HAP-1 (cell line): ENCODE measurements around the gene PLS1.

Source experiments
- DNase-seq, 2 experiments: peaks; one replicate each; pipeline ENCODE4 v3.0.0-alpha.2; 2016 to 2020; ENCODE audit warnings: low spot score in 2 of 2
- H3K27me3 ChIP-seq: fragments of 250-450 bp; sonication (Bioruptor Pico); 2 replicates; pipeline ENCODE4 v1.5.1; 2020; ENCODE audit warnings: low read depth, mild to moderate bottlenecking, moderate library complexity
- H3K36me3 ChIP-seq: fragments of 250-450 bp; sonication (Bioruptor Pico); replicated peaks from 2 replicates; pipeline ENCODE4 v1.5.1; 2020; ENCODE audit warnings: mild to moderate bottlenecking
- H3K4me1 ChIP-seq: fragments of 250-450 bp; sonication (Bioruptor Pico); 2 replicates; pipeline ENCODE4 v1.5.1; 2020; ENCODE audit warnings: mild to moderate bottlenecking
- H3K4me3 ChIP-seq: fragments of 250-450 bp; sonication (Bioruptor Pico); 2 replicates; pipeline ENCODE4 v1.5.1; 2020; ENCODE audit warnings: mild to moderate bottlenecking, moderate library complexity
- H3K9me3 ChIP-seq: fragments of 250-450 bp; sonication (Bioruptor Pico); 2 replicates; pipeline ENCODE4 v1.5.1; 2020; ENCODE audit warnings: mild to moderate bottlenecking, moderate library complexity
- in situ Hi-C: fragments of 300-500 bp; cut with MboI; formaldehyde crosslinking; loops from 3 replicates; pipeline ENCODE4 v1.14.3; 2020; ENCODE audit warnings: low sequenced_read_pairs, inconsistent platforms, mixed read lengths

The PLS1 gene

DNA sequence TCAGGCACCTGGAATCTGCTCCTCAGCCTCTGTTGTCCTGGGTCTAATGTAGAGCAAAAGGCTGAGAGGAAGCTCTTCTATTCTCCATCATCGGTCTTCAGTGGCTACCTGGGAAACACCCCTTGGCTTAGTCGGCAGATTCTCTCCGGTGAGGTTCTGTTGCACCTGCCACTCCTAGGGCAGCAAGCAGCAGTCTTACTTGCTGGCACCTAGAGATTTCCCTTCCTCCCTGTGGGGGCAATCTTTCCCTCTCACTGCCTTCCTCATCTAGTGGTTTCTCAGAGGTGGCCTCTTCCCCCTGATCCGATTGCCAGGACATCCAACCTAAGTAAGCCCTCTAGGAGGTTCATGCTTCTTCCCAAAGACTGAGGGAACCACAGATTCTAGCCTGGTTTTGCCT, 60.8 kb downstream of the PLS1 start:
- Histone ChIP-seq H3K36me3 (no peaks in the 10 kb centered on the region), H3K27me3 (no peaks in the 10 kb centered on the region), H3K4me3 (no peak overlapping the region), H3K9me3 (no peaks in the 10 kb centered on the region), H3K4me1 (peaks cover 5% of the 10 kb centered on the region; the same call in 1 of the 2 replicates)
- in situ Hi-C loops, result no loop called here
- DNase-seq, result no peak

GRCh38 chr3:142660383-142660782, 64.2 kb downstream of the PLS1 start:
- Histone ChIP-seq H3K4me1 (no peaks in the 10 kb centered on the region; the same call in 1 of the 2 replicates), H3K27me3 (no peaks in the 10 kb centered on the region), H3K36me3 (no peaks in the 10 kb centered on the region), H3K4me3 (no peak overlapping the region), H3K9me3 (no peaks in the 10 kb centered on the region)
- DNase-seq, result no peak
- in situ Hi-C loops, result no loop called here

DNA sequence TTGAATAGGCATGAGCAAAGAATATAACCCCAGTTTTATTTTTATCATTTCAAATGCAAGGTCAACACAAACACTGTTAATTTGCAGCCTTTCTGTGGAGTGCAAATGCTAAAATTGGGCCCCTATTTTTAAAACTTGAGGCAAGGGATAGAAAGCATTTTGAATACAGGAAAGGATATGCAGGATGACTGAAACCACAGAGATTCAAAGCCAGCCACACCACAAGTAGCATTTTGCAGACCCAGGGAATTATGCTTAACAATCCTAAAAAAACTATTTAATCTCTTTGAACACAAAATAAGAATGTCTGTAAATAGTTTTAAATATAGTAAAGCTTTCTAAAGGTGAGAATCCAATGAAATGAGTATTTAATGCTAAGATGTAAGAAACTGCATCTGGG, 64.7 kb downstream of the PLS1 start:
- in situ Hi-C loops, result no loop called here
- no peaks in the 10 kb centered on the region for H3K27me3 ChIP-seq

DNA sequence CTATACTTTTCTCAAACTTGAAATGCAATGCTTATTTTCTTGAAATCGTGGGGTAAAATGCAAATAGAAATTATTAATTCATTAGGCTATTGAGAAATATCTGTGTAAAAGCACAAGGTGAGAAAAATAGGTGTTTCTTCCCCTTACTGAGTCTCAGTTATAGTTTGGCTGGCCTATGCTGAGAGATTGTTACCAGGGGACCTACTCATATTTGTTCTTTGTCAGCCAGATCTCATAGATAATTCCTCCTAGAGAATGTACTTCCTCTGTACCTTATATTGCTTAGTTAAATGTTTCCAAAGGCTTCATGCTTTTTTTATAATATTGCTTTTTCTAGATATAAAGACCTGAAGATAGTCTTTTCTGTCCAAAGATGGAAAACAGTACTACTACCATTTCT, 67.7 kb downstream of the PLS1 start:
- no peaks in the 10 kb centered on the region for H3K9me3 ChIP-seq
- in situ Hi-C loops, result no loop called here
- no peak for DNase-seq
- H3K4me3 ChIP-seq, result no peak overlapping the region
- H3K4me1 ChIP-seq, result no peaks in the 10 kb centered on the region; the same call in 1 of the 2 replicates
- H3K27me3 ChIP-seq, result no peaks in the 10 kb centered on the region
- H3K36me3 ChIP-seq, result 0 out of 2 replicates have a peak, but pooled peaks cover 3% of the 10 kb centered on the region

More for the DNA sequence above, 64.7 kb downstream of the PLS1 start:
- no peak for DNase-seq
- no peaks in the 10 kb centered on the region; the same call in 1 of the 2 replicates for H3K4me1 ChIP-seq
- no peak overlapping the region for H3K4me3 ChIP-seq
- no peaks in the 10 kb centered on the region for H3K36me3 ChIP-seq
- H3K9me3 ChIP-seq, result no peaks in the 10 kb centered on the region

GRCh38 chr3:142664311-142664710, 68.1 kb downstream of the PLS1 start:
- no peaks in the 10 kb centered on the region for H3K9me3 ChIP-seq
- H3K36me3 ChIP-seq, result 0 out of 2 replicates have a peak, but pooled peaks cover 3% of the 10 kb centered on the region
- no peak for DNase-seq
- H3K4me1 ChIP-seq, result no peaks in the 10 kb centered on the region; the same call in 1 of the 2 replicates
- in situ Hi-C loops, result no loop called here
- no peaks in the 10 kb centered on the region for H3K27me3 ChIP-seq
- no peak overlapping the region for H3K4me3 ChIP-seq

- H3K9me3 ChIP-seq, result no peaks in the 10 kb centered on the region
- H3K27me3 ChIP-seq, result no peaks in the 10 kb centered on the region
- no peak for DNase-seq
- no peaks in the 10 kb centered on the region; the same call in 1 of the 2 replicates for H3K4me1 ChIP-seq
- H3K4me3 ChIP-seq, result no peak overlapping the region
- H3K36me3 ChIP-seq, result 0 out of 2 replicates have a peak, but pooled peaks cover 3% of the 10 kb centered on the region
- in situ Hi-C loops, result no loop called here
Observed at GRCh38 chr3:142664819-142665218, 68.6 kb downstream of the PLS1 start.

- no peaks in the 10 kb centered on the region for H3K9me3 ChIP-seq
- in situ Hi-C loops, result no loop called here
- H3K36me3 ChIP-seq, result 0 out of 2 replicates have a peak, but pooled peaks cover 3% of the 10 kb centered on the region
- DNase-seq, result no peak
- H3K4me1 ChIP-seq, result no peaks in the 10 kb centered on the region
- no peak overlapping the region for H3K4me3 ChIP-seq
- H3K27me3 ChIP-seq, result no peaks in the 10 kb centered on the region
Observed at GRCh38 chr3:142670120-142670519, 73.9 kb downstream of the PLS1 start.

- H3K4me1 ChIP-seq, result no peaks in the 10 kb centered on the region
- no peaks in the 10 kb centered on the region for H3K9me3 ChIP-seq
- no peaks in the 10 kb centered on the region for H3K27me3 ChIP-seq
- no peak overlapping the region for H3K4me3 ChIP-seq
- DNase-seq, result peak in 1 of 2 experiments; percentile 4
- H3K36me3 ChIP-seq, result no peaks in the 10 kb centered on the region
- in situ Hi-C loops, result no loop called here
Observed at GRCh38 chr3:142676151-142676550, 80.0 kb downstream of the PLS1 start.

DNA sequence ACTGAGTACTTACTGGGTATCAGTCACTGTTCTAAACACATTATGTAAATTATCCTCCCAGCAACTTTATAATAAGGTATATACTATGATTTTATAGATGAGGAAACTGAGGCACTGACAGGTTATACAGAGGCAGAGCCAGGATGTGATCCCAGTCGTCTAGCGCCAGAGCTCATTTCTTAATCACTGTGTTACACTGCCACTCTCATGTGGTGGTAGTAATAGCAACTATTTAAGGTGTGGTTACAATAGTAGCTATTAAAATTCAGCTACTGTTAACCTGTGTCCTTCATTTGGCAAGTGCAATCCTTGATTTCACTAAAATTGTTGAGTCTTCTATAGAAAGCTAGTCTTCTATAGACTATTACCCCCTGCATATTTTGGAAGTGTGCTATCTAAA, 84.5 kb downstream of the PLS1 start:
- in situ Hi-C loops, result no loop called here
- H3K36me3 ChIP-seq, result no peaks in the 10 kb centered on the region
- DNase-seq, result no peak

GRCh38 chr3:142690613-142691012, 94.4 kb downstream of the PLS1 start:
- Histone ChIP-seq H3K27me3 (no peaks in the 10 kb centered on the region), H3K36me3 (no peaks in the 10 kb centered on the region; the same call in 1 of the 2 replicates), H3K4me1 (no peaks in the 10 kb centered on the region), H3K4me3 (no peak overlapping the region), H3K9me3 (no peaks in the 10 kb centered on the region)
- in situ Hi-C loops, result no loop called here
- DNase-seq, result no peak

More for the DNA sequence above, 84.5 kb downstream of the PLS1 start:
- Histone ChIP-seq H3K4me1 (no peaks in the 10 kb centered on the region), H3K27me3 (no peaks in the 10 kb centered on the region), H3K9me3 (no peaks in the 10 kb centered on the region), H3K4me3 (no peak overlapping the region)

GRCh38 chr3:142691527-142691926, 95.3 kb downstream of the PLS1 start:
- DNase-seq, result no peak
- in situ Hi-C loops, result no loop called here
- H3K27me3 ChIP-seq, result no peaks in the 10 kb centered on the region
- no peak overlapping the region for H3K4me3 ChIP-seq
- H3K4me1 ChIP-seq, result no peaks in the 10 kb centered on the region
- H3K9me3 ChIP-seq, result no peaks in the 10 kb centered on the region
- no peaks in the 10 kb centered on the region; the same call in 1 of the 2 replicates for H3K36me3 ChIP-seq

GRCh38 chr3:142693136-142693853, 97.1 kb downstream of the PLS1 start:
- Histone ChIP-seq H3K27me3 (no peaks in the 10 kb centered on the region), H3K4me3 (no peak overlapping the region), H3K36me3 (no peaks in the 10 kb centered on the region; the same call in 1 of the 2 replicates), H3K9me3 (no peaks in the 10 kb centered on the region), H3K4me1 (no peaks in the 10 kb centered on the region)
- no peak for DNase-seq
- in situ Hi-C loops, result no loop called here

DNA sequence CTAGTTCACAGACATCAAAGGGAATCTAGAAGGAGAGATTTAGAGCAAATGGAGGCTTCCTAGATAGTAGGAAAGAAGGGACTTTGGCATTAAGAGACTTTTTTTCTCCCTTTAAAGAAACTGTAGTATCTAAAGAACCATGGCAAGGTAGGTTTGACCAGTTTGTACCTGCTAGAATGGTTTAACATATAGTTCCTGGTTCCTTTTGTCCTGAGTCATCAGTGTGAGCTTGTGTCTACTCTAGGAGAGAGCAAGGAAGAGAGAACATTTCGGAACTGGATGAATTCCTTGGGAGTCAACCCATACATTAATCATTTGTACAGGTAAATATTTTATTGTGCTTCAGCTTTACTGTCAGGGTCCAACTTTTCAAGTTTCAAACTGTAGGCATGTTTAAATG, 98.0 kb downstream of the PLS1 start:
- no peak for DNase-seq
- no peaks in the 10 kb centered on the region for H3K27me3 ChIP-seq
- no peaks in the 10 kb centered on the region for H3K4me1 ChIP-seq
- in situ Hi-C loops, result no loop called here
- H3K4me3 ChIP-seq, result no peak overlapping the region
- no peaks in the 10 kb centered on the region for H3K36me3 ChIP-seq
- H3K9me3 ChIP-seq, result no peaks in the 10 kb centered on the region

DNA sequence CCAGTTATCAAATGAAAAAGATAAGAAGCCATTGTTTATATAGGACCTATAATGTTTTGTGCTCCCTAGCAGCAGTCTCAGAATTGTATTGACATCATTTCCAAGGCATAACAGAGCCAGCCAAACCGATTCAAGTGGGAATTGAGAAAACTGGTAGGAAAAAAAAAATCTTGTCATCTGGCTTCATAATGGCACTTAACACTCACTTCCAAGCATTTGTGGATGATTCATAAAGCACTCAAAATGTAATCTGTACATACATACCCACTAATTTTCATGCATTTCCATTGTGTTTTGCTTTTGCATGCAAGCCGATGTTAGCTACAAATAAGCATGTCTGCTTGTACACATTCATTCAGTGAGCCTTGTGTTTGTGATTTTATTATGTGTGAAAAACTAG, 109.0 kb downstream of the PLS1 start:
- Histone ChIP-seq H3K9me3 (no peaks in the 10 kb centered on the region), H3K27me3 (no peaks in the 10 kb centered on the region), H3K4me3 (no peak overlapping the region), H3K36me3 (no peaks in the 10 kb centered on the region), H3K4me1 (peaks cover 11% of the 10 kb centered on the region)
- peak; percentile 13 to 48 for DNase-seq
- in situ Hi-C loops, result no loop called here
